Duodenal mucosa (tissue), 2 donors: Measurements from ENCODE around the gene PABPN1.

Experiments used
- H3K27ac ChIP-seq: one replicate; pipeline ENCODE4 v1.7.0; 2013; ENCODE audit warnings: low read depth, low read length
- H3K27me3 ChIP-seq, 2 donors: one replicate each; pipeline ENCODE4 v1.7.0; 2013; ENCODE audit warnings: low read length in 2 of 2, control low read depth in 1 of 2; ENCODE audit not compliant: insufficient read depth in 2 of 2, control insufficient read depth in 1 of 2
- H3K36me3 ChIP-seq, 2 donors: one replicate each; pipeline ENCODE4 v1.7.0; 2013; ENCODE audit warnings: low read length in 2 of 2, control low read depth in 1 of 2; ENCODE audit not compliant: insufficient read depth in 2 of 2, control insufficient read depth in 1 of 2
- H3K4me1 ChIP-seq, 2 donors: one replicate each; pipeline ENCODE4 v1.7.0; 2013; ENCODE audit warnings: low read length in 2 of 2, control low read depth in 1 of 2; ENCODE audit not compliant: insufficient read depth in 2 of 2, control insufficient read depth in 1 of 2
- H3K4me3 ChIP-seq, 2 donors: one replicate each; pipeline ENCODE4 v1.7.0; 2013; ENCODE audit warnings: low read length in 2 of 2, low read depth in 1 of 2
- H3K9ac ChIP-seq, 2 donors: one replicate each; pipeline ENCODE4 v1.7.0; 2013; ENCODE audit warnings: low read length in 2 of 2, low read depth in 1 of 2
- H3K9me3 ChIP-seq, 2 donors: one replicate each; pipeline ENCODE4 v1.7.0; 2013; ENCODE audit warnings: low read length in 2 of 2, control low read depth in 1 of 2; ENCODE audit not compliant: control insufficient read depth in 1 of 2

The PABPN1 gene

GRCh38 chr14:23366426-23366921 is 45.2 kb downstream of the PABPN1 start:
- no peak overlapping the region for H3K9ac ChIP-seq
- no peak overlapping the region for H3K27ac ChIP-seq
- H3K4me1 ChIP-seq = peaks cover 0 to 4% of the 10 kb centered on the region in 2 donors
- peaks cover 14 to 28% of the 10 kb centered on the region in 2 donors for H3K27me3 ChIP-seq
- H3K4me3 ChIP-seq = no peak overlapping the region
- no peaks in the 10 kb centered on the region for H3K36me3 ChIP-seq
- no peaks in the 10 kb centered on the region for H3K9me3 ChIP-seq

GRCh38 chr14:23370221-23370620 is 49.0 kb downstream of the PABPN1 start:
- Histone ChIP-seq H3K9ac (no peak overlapping the region), H3K27me3 (peaks cover 6 to 11% of the 10 kb centered on the region in 2 donors), H3K27ac (no peak overlapping the region)

GRCh38 chr14:23371865-23372264 is 50.6 kb downstream of the PABPN1 start:
- Histone ChIP-seq H3K4me1 (no peaks in the 10 kb centered on the region), H3K27ac (no peak overlapping the region), H3K36me3 (no peaks in the 10 kb centered on the region), H3K9ac (no peak overlapping the region), H3K4me3 (no peak overlapping the region), H3K27me3 (peaks cover 4 to 5% of the 10 kb centered on the region in 2 donors), H3K9me3 (no peaks in the 10 kb centered on the region)

More at GRCh38 chr14:23370221-23370620, 49.0 kb downstream of the PABPN1 start:
- no peaks in the 10 kb centered on the region for H3K4me1 ChIP-seq
- H3K4me3 ChIP-seq = no peak overlapping the region
- no peaks in the 10 kb centered on the region for H3K36me3 ChIP-seq
- no peaks in the 10 kb centered on the region for H3K9me3 ChIP-seq

- H3K9me3 ChIP-seq = no peaks in the 10 kb centered on the region
- no peaks in the 10 kb centered on the region for H3K4me1 ChIP-seq
- H3K36me3 ChIP-seq = no peaks in the 10 kb centered on the region
- H3K4me3 ChIP-seq = no peak within 1 kb of the TSS
- no peak within 1 kb of the TSS for H3K27ac ChIP-seq
- H3K27me3 ChIP-seq = peaks cover 0 to 3% of the 10 kb centered on the region in 2 donors
- no peak within 1 kb of the TSS for H3K9ac ChIP-seq
These were observed 51.3 kb downstream of the PABPN1 start, which contains the start of gene IL25 for GRCh38 chr14:23372509-23372908. TSS of gene IL25 (plus strand) at chr14:23372809.

- Histone ChIP-seq H3K9me3 (no peaks in the 10 kb centered on the region), H3K4me1 (no peaks in the 10 kb centered on the region), H3K27me3 (no peaks in the 10 kb centered on the region), H3K27ac (no peak overlapping the region), H3K36me3 (no peaks in the 10 kb centered on the region), H3K9ac (no peak overlapping the region), H3K4me3 (no peak overlapping the region)
These were observed 51.8 kb downstream of the PABPN1 start for GRCh38 chr14:23373041-23373440.
